ENCODE results near the gene ETFRF1.

ETFRF1 gene

DNA sequence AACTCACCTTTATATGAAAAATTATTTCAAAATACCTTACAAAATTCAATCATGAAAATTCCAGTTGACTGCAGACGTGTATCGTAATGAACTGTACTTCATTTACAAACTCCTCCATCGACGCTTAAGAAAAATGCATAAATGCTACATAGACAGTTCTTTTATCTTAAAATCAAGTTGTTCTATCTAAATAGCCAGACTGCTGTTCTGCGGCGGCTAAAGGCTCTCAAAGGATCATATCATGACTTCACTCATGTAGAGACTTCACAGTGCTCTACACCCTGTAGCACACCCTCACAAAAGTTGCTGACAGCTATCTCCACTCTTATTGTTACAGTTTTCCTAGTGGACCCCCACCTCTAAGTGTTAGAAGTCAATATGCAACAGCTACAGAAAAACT lies 50.5 kb downstream of the ETFRF1 start:
- Mint-ChIP-seq H3K36me3 (peaks cover 45% of the 10 kb centered on the region), H3K4me1 (peaks cover 44% of the 10 kb centered on the region), H3K27me3 (no peaks in the 10 kb centered on the region), H3K27ac (peak overlapping the region; percentile 24), H3K4me3 (no peak overlapping the region), H3K9me3 (no peaks in the 10 kb centered on the region)
- DNase-seq, result no peak
- CTCF ChIA-PET, result no interaction called here

GRCh38 chr12:25248137-25248536 lies 53.1 kb downstream of the ETFRF1 start:
- Mint-ChIP-seq H3K4me1 (peaks cover 50% of the 10 kb centered on the region), H3K27me3 (no peaks in the 10 kb centered on the region), H3K4me3 (no peak overlapping the region), H3K27ac (no peak overlapping the region), H3K9me3 (no peaks in the 10 kb centered on the region), H3K36me3 (peaks cover 33% of the 10 kb centered on the region)
- DNase-seq, result no peak
- CTCF ChIA-PET, result interaction anchor here (0.7 kb wide), 1 partner anchor 9 kb away, joined by 3 read pairs; no protein-coding TSS in a partner anchor

DNA sequence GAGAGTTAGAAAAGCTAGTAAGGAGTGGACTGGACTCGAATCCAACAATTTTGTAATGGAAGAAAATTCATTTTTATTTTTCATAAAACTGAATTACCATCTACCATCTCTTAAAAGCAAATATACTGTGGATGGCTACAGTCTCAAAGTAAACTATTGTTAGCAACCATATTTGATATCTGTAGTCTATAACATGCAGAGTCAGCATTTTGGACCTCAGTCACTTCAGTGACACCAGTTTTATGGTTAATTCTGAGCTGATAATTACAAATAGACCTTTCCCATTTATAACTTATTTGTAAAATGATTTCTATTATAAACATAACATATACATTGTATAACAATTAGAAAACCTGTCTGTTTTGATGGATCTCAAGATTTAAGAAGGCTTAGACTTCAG lies 53.7 kb downstream of the ETFRF1 start:
- Mint-ChIP-seq H3K4me1 (peaks cover 55% of the 10 kb centered on the region), H3K4me3 (peak overlapping the region; percentile 53), H3K27me3 (no peaks in the 10 kb centered on the region), H3K27ac (no peak overlapping the region), H3K36me3 (peaks cover 29% of the 10 kb centered on the region), H3K9me3 (no peaks in the 10 kb centered on the region)
- no peak for DNase-seq
- CTCF ChIA-PET, result interaction anchor here (0.7 kb wide), 1 partner anchor 10 kb away, joined by 3 read pairs; no protein-coding TSS in a partner anchor

DNA sequence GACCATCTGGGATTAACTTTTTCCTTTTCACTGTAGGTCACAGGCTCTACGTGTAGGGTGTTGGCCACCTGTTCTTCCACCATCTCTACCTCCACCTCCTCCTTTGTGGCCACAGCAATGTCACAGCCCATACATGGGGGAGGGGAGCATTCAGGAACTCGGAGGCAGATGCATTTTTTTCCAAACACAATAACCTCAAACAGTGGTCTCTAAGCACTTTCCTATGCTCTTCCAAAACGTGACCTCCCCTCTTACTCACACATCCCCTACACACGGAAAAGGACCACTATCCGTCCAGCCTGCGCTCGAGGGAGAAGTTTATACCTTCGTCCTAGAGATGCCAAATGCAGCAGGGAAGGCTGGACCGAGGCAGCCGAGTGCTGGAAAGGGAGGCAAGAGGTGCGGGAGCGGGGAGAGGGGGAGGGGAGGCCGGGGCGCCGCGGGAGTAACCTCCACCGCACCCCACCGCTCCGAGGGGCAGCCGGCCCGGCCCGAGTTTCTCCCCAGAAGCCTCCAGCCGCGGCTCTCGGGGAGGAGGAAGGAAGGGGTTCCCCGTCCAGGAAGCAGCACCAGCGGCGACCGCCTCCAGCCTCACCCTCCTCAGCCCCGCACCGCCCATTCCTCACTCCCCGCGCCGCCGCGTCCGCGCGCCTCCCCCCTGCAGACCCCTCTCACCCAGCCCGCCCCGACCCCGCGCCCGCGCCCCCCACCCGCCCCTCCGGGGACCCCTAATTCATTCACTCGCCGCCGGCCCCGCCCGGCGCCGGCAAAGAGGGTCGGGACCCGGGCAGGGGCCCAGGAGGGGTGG lies 55.1 kb downstream of the ETFRF1 start:
- H3K36me3 Mint-ChIP-seq, result peaks cover 26% of the 10 kb centered on the region
- peak; percentile 76 for DNase-seq
- peak overlapping the region; percentile 89 for H3K4me3 Mint-ChIP-seq
- CTCF ChIA-PET, result interaction anchor here (0.7 to 1.0 kb wide), 2 partner anchors 9 to 115 kb away, joined by 3 to 7 read pairs; no protein-coding TSS in a partner anchor
- H3K27ac Mint-ChIP-seq, result peak overlapping the region; percentile 90
- no peaks in the 10 kb centered on the region for H3K9me3 Mint-ChIP-seq
- H3K4me1 Mint-ChIP-seq, result peaks cover 55% of the 10 kb centered on the region
- no peaks in the 10 kb centered on the region for H3K27me3 Mint-ChIP-seq

- H3K9me3 Mint-ChIP-seq, result no peaks in the 10 kb centered on the region
- H3K36me3 Mint-ChIP-seq, result peaks cover 17% of the 10 kb centered on the region
- H3K4me3 Mint-ChIP-seq, result peak within 1 kb of the TSS; percentile 89
- H3K4me1 Mint-ChIP-seq, result peaks cover 48% of the 10 kb centered on the region
- DNase-seq, result peak; percentile 94
- CTCF ChIA-PET, result interaction anchor here (0.7 to 1.0 kb wide), 2 partner anchors 10 to 114 kb away, joined by 3 to 7 read pairs; no protein-coding TSS in a partner anchor
- peak within 1 kb of the TSS; percentile 90 for H3K27ac Mint-ChIP-seq
- no peaks in the 10 kb centered on the region for H3K27me3 Mint-ChIP-seq
Observed at GRCh38 chr12:25250744-25251730, 56.0 kb downstream of the ETFRF1 start, which contains the start of gene KRAS. Gene KRAS (minus strand): TSS chr12:25250929.

- Mint-ChIP-seq H3K9me3 (no peaks in the 10 kb centered on the region), H3K27ac (peak overlapping the region; percentile 68), H3K36me3 (peaks cover 17% of the 10 kb centered on the region), H3K4me3 (peak overlapping the region; percentile 89), H3K4me1 (peaks cover 47% of the 10 kb centered on the region), H3K27me3 (peaks cover 3% of the 10 kb centered on the region)
- CTCF ChIA-PET, result no interaction called here
- DNase-seq, result no peak
Observed at GRCh38 chr12:25251769-25252168, 56.7 kb downstream of the ETFRF1 start.

DNA sequence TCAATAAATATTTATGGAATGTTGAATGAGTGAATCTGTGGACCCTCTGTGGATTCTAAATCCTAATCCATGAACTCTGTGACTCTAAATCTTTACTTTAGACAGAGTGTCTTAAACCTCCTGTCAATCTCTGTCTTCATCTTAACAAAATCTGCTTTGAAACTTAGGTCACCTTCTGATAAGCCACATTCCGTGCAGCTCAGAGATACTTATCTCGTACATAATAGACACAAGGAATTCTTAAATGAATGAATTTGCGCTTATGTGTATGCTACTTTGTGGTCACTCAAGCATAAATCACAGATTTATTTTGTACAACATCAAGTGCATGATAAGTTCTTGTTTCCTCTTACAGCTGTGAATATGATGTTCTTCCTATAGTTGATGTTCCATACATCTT lies 57.9 kb downstream of the ETFRF1 start:
- Mint-ChIP-seq H3K9me3 (no peaks in the 10 kb centered on the region), H3K4me1 (peaks cover 39% of the 10 kb centered on the region), H3K27me3 (peaks cover 7% of the 10 kb centered on the region), H3K27ac (no peak overlapping the region), H3K4me3 (no peak overlapping the region), H3K36me3 (peaks cover 10% of the 10 kb centered on the region)
- CTCF ChIA-PET, result no interaction called here
- DNase-seq, result no peak

- DNase-seq, result no peak
- Mint-ChIP-seq H3K36me3 (peaks cover 6% of the 10 kb centered on the region), H3K4me1 (peaks cover 34% of the 10 kb centered on the region), H3K27ac (no peak overlapping the region), H3K9me3 (no peaks in the 10 kb centered on the region), H3K4me3 (no peak overlapping the region), H3K27me3 (peaks cover 7% of the 10 kb centered on the region)
- CTCF ChIA-PET, result interaction anchor here (1.3 kb wide), 1 partner anchor 11 kb away, joined by 3 read pairs; no protein-coding TSS in a partner anchor
Observed at GRCh38 chr12:25253371-25254068, 58.5 kb downstream of the ETFRF1 start.

GRCh38 chr12:25254271-25254880 lies 59.3 kb downstream of the ETFRF1 start:
- no peak for DNase-seq
- Mint-ChIP-seq H3K36me3 (peaks cover 6% of the 10 kb centered on the region), H3K4me3 (no peak overlapping the region), H3K9me3 (no peaks in the 10 kb centered on the region), H3K4me1 (peaks cover 28% of the 10 kb centered on the region), H3K27ac (no peak overlapping the region), H3K27me3 (peaks cover 7% of the 10 kb centered on the region)
- CTCF ChIA-PET, result interaction anchor here (1.3 kb wide), 1 partner anchor 10 kb away, joined by 3 read pairs; no protein-coding TSS in a partner anchor
